ENCODE data around the gene IL19.
"Not testable (repeated sequence)": the region's sequence is repeated elsewhere in the genome, so short reads cannot be mapped to it uniquely, and the experiment has no call there.

IL19 gene

DNA sequence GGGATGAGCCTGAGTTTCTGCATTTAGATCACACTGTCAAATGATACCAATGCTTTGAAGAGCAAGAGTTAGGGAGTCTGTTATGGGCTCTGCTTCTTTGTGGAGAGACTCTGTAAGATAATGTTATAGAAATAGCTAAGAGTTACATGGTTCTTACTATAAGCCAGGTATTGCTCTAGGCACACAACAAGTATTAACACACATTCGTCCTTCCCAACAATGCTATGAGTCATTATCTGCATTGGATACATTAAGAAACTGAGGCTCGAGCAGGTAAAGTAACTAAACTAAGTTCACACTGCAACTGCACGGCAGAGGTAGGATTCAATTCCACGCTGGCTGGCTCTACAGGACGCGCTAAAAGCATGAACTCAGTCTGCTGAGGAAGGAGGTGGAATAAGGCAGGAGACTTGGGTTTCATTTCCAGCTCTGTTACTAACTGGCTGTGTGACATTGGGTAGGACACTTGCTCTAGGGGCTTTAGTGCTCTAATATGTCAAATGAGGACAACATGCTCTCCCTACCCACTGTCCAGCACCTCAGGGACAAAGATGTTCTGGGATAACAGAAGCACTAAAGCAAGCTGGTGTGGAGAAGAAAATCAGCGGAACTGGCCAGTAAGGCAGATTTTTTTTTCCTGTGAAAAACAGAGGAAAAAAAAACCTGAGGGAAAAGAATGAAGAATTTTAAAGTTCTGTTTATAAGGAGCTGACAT, 71.2 kb downstream of the IL19 start:
- H3K36me3 Mint-ChIP-seq = no peaks in the 10 kb centered on the region
- H3K4me3 Mint-ChIP-seq = no peak overlapping the region
- no peaks in the 10 kb centered on the region for H3K9me3 Mint-ChIP-seq
- H3K4me1 Mint-ChIP-seq = peaks cover 4% of the 10 kb centered on the region
- no peak overlapping the region for H3K27ac Mint-ChIP-seq
- no peaks in the 10 kb centered on the region for H3K27me3 Mint-ChIP-seq

DNA sequence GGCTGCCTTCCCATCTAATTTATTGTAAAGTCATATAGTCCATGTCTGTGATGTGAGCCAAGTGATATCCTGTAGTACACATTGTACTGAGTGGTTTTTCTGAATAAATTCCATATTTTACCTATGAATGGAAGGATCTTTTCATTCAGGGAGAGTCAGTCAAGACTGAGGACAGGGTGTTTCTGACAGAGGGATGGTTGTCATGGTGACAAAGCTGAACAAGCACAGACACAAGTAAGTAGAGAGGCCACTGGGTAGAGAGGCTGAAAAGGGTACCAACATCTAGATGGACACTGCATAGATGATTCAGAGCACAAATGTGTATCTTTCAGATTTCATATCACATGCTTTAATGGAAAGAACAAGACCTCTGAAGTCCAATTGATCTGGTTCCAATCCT, 72.3 kb downstream of the IL19 start:
- Mint-ChIP-seq H3K4me1 (peaks cover 4% of the 10 kb centered on the region), H3K4me3 (no peak overlapping the region), H3K36me3 (no peaks in the 10 kb centered on the region), H3K27me3 (no peaks in the 10 kb centered on the region), H3K9me3 (no peaks in the 10 kb centered on the region), H3K27ac (no peak overlapping the region)

DNA sequence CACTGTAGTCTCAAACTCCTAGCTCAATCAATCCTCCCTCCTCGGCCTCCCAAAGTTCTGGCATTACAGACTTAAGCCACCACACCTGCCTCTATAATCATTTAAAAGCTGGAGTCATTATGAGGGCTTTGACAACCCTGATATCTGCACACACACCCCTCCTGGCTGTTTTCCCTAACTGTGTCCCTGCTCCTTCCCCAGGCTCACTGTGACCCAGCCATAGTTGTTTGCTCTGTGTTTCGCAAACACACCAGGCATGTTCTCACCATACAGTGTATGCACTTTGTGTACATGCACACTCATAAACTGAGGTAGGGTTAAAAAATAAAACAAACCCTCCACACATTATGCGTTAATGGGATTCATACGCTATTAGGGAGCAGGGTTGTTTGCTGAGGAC, 73.1 kb downstream of the IL19 start:
- H3K4me3 Mint-ChIP-seq = no peak overlapping the region
- H3K27me3 Mint-ChIP-seq = no peaks in the 10 kb centered on the region
- no peak overlapping the region for H3K27ac Mint-ChIP-seq
- H3K4me1 Mint-ChIP-seq = peaks cover 4% of the 10 kb centered on the region
- H3K9me3 Mint-ChIP-seq = no peaks in the 10 kb centered on the region
- H3K36me3 Mint-ChIP-seq = no peaks in the 10 kb centered on the region

DNA sequence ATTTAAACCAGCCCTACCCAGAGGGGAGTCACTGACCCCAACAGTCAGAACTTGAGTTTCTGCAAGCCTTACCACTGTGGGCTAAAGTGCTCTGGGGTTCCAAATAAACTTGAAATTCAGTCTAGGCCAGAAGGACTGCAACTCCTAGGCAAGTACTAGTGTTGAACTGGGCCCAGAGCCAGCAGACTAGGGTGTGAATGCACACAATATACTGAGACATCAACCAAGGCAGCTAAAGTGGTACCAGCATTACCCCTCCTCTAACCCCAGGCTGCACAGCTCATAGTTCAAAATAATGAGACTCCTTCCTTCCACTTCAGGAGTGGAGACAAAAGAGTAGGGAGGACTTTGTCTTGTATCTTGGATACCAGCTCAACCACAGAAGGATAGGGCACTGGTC, 75.9 kb downstream of the IL19 start:
- Mint-ChIP-seq H3K4me1 (no peaks in the 10 kb centered on the region), H3K27ac (no peak overlapping the region), H3K36me3 (peaks cover 2% of the 10 kb centered on the region), H3K9me3 (no peaks in the 10 kb centered on the region), H3K4me3 (no peak overlapping the region), H3K27me3 (no peaks in the 10 kb centered on the region)

DNA sequence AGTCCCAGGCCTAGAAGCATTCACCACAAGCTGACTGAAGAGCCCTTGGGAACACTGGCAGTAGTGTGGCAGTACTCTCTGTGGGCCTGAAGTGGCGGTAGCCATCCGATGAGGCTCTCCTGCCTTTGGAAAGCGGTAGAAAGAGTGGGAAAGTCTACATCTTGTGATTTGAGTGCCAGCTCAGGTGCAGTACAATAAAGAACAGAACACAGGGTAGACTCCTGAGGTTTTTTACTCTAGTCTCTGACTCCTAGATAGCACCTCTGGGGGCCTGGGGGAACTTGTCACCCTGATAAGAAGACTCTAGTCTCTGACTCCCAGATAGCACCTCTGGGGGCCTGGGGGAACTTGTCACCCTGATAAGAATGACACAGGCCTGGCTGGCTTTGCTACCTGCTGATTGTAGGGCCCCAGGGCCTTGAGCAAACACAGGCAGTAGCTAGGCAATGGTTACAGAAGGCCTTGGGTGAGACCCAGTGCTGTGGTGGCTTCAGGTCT, 76.8 kb downstream of the IL19 start:
- Mint-ChIP-seq H3K27me3 (no peaks in the 10 kb centered on the region), H3K4me3 (no peak overlapping the region), H3K9me3 (no peaks in the 10 kb centered on the region), H3K4me1 (no peaks in the 10 kb centered on the region), H3K36me3 (peaks cover 2% of the 10 kb centered on the region), H3K27ac (no peak overlapping the region)

DNA sequence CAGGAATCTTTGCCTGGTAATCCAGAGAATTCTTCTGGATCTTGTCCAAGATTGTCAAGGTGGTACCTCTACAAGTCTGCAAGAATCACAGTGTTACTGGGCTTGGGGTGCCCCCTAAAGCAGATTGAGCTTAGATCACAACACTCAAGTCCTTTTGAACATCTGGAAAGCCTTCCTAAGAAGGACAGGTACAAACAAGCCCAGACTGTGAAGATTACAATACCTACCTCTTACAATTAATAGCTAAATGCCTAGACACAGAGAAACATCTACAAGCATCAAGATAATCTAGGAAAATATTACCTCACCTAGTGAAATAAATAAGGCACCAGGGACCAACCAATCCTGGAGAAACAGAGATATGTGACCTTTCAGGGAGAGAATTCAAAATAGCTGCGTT, 77.4 kb downstream of the IL19 start:
- no peaks in the 10 kb centered on the region for H3K4me1 Mint-ChIP-seq
- peaks cover 2% of the 10 kb centered on the region for H3K36me3 Mint-ChIP-seq
- no peaks in the 10 kb centered on the region for H3K9me3 Mint-ChIP-seq
- H3K4me3 Mint-ChIP-seq = no peak overlapping the region
- no peak overlapping the region for H3K27ac Mint-ChIP-seq
- no peaks in the 10 kb centered on the region for H3K27me3 Mint-ChIP-seq

DNA sequence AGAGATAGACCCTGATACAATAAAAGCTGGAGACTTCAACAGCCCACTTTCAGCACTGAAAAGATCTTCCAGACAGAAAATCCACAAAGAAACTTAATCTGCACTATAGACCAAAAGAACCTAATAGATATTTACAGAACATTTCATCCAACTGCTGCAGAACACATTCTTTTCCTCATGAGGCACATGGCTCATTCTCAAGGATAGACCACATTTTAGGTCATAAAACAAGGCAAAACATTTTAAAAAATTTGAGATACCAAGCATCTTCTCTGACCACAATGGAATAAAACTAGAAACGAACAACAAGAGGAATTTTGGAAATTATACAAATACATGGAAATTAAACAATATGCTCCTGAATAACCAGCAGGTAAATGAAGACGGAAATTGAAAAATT, 79.8 kb downstream of the IL19 start:
- H3K36me3 Mint-ChIP-seq = peaks cover 2% of the 10 kb centered on the region
- no peak overlapping the region for H3K27ac Mint-ChIP-seq
- H3K9me3 Mint-ChIP-seq = no peaks in the 10 kb centered on the region
- H3K4me3 Mint-ChIP-seq = no peak overlapping the region
- no peaks in the 10 kb centered on the region for H3K27me3 Mint-ChIP-seq
- H3K4me1 Mint-ChIP-seq = no peaks in the 10 kb centered on the region

DNA sequence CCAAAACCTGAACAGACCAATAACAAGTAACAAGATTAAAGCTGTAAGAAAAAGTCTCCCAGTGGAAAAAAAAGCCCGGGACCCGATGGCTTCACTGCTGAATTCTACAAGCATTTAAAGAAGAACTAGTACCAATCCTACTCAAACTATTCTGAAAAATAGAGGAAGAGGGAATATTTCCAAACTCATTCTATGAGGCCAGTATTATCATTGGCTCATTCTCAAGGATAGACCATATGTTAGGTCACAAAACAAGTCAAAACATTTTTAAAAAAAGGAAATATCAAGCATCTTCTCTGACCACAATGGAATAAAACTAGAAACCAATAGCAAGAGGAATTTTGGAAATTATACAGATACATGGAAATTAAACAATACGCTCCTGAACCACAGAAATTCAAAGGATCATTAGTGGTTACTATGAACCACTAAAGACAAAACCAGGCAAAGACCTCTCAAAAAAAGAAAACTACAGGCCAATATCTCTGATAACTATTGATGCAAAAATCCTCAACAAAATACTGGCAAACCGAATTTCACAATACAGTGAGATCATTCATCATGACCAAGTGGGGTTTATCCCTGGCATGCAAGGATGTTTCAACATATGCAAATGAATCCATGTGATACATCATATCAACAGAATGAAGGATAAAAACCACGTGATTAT, 80.9 kb downstream of the IL19 start:
- Mint-ChIP-seq H3K27ac (no peak overlapping the region), H3K36me3 (peaks cover 2% of the 10 kb centered on the region), H3K4me3 (no peak overlapping the region)

DNA sequence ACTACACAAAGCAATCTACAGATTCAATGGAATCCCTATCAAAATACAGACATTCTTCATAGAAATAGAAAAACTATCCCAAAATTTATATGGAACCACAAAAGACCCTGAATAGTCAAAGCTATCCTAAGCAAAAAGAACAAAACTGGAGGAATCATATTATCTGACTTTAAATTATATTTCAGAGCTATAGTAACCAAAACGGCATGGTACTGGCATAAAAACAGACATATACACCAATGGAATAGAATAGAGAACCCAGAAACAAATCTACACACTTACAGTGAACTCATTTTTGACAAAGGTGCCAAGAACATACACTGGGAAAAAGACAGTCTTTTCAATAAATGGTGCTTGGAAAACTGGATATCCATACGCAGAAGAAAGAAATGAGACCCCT, 82.1 kb downstream of the IL19 start:
- not testable (repeated sequence) for H3K36me3 Mint-ChIP-seq, H3K27me3 Mint-ChIP-seq, H3K9me3 Mint-ChIP-seq, H3K4me3 Mint-ChIP-seq, H3K27ac Mint-ChIP-seq
- peaks cover 10% of the 10 kb centered on the region for H3K4me1 Mint-ChIP-seq

More for the DNA sequence above, 80.9 kb downstream of the IL19 start:
- H3K9me3 Mint-ChIP-seq = no peaks in the 10 kb centered on the region
- peaks cover 5% of the 10 kb centered on the region for H3K4me1 Mint-ChIP-seq
- H3K27me3 Mint-ChIP-seq = no peaks in the 10 kb centered on the region

DNA sequence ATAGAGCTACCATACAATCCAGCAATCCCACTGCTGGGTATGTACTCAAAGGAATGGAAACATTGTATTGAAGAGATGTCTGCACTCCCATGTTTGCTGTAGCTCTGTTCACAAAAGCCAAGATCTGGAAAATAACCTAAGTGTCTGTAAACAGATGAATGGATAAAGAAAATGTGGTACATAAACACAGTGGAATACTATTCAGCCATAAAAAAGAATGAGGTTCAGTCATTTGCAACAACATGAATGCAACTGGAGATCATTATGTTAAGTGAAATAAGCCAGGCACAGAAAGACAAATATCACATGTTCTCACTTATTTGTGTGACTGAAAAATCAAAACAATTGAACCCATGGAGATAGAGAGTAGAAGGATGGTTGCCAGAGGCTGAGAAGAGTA, 83.1 kb downstream of the IL19 start:
- H3K27me3 Mint-ChIP-seq, H3K9me3 Mint-ChIP-seq, H3K27ac Mint-ChIP-seq, H3K36me3 Mint-ChIP-seq, H3K4me3 Mint-ChIP-seq: not testable (repeated sequence)
- H3K4me1 Mint-ChIP-seq = peaks cover 14% of the 10 kb centered on the region

DNA sequence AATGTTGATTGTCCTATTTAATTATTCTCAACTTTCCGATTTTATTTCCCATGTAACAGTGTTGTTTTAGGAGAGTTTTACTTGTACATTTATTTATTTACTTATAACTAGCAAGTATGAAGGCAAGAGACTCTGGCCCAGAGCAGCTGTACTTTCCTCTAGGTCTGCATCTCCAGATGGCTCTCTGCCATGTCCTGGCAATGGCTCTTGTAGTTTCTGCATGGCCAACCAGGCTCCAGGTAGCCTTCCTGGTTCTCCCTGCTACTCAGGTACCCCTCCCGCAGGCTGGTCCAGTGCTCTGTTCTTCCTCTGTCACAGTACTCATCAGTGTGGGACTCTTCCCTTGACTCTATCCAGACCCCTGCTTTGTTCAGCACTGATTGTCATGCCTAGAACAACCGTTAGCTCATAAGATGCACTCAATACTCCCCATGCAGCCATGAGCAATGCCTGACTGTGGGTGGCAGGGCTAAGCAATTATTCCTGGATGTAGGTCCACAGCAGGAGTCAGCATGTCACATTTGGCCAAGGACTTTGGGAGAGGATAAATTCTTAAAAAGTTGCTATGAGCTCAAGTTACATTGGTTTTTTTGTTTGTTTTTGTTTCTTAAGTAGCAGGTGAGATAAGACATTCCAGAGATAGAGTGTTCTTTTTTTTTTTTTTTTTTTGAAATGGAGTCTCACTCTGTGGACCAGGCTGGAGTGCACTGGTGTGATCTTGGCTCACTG, 84.0 kb downstream of the IL19 start:
- no peak overlapping the region for H3K4me3 Mint-ChIP-seq
- H3K27ac Mint-ChIP-seq = no peak overlapping the region
- H3K9me3 Mint-ChIP-seq = no peaks in the 10 kb centered on the region
- no peaks in the 10 kb centered on the region for H3K36me3 Mint-ChIP-seq
- no peaks in the 10 kb centered on the region for H3K27me3 Mint-ChIP-seq
- peaks cover 23% of the 10 kb centered on the region for H3K4me1 Mint-ChIP-seq

DNA sequence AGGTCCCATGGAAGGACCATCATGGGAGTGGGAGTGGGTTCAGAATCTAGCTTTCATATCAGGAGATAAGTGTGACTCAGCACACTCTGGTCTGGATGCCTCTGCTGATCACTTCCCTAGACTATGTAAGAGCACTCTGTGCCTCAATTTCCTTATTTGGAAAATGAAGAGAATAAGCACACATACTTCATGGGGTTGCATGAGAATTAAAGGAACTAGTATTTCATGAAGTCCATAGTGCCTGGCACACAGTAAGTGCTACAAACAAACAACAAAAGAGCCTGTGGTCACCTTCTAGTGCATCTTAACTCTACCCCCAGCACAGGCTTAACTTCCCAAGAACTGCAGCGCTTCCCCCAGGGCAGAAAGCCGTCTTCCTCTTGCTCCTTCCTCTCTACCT, 85.3 kb downstream of the IL19 start:
- Mint-ChIP-seq H3K4me1 (peaks cover 29% of the 10 kb centered on the region), H3K27me3 (no peaks in the 10 kb centered on the region), H3K36me3 (no peaks in the 10 kb centered on the region), H3K27ac (no peak overlapping the region), H3K9me3 (no peaks in the 10 kb centered on the region), H3K4me3 (no peak overlapping the region)

DNA sequence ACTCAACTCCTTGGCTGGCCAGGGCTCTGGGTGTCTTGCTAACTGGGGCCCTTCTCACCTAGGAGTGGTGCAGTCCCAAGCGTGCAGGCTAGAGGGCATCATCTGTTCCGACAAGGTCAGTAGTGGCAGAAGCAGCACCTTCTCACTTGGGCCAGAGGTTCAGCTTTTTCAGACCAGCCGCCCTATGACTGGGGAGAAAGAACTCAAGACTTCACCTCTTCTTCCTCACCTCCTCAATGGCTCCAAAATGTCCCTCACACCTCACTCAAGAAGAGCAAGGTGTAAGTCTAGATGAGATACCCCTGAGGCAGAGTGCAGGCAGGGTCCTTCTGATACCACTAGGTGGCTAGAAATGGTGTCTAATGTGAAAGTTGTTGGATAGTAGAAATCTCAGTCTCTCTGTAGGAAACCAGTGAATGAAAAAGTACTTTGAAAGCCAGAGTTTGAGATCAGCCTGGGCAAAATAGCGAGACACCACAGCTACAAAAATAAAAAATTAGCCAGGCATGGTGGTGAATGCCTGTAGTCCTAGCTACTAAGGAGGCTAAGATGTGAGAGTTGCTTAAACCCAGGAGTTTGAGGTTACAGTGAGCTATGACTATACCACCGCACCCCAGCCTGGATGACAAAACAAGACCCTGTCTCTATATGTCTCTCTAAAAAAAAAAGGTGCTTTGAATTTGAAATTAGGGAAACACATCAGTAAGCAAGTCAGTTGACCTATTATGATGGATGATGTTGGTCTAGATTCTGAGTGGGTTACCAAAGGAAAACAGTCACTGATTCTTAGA, 86.3 kb downstream of the IL19 start:
- Mint-ChIP-seq H3K9me3 (no peaks in the 10 kb centered on the region), H3K4me3 (no peak overlapping the region), H3K4me1 (peaks cover 29% of the 10 kb centered on the region), H3K27me3 (no peaks in the 10 kb centered on the region), H3K36me3 (no peaks in the 10 kb centered on the region), H3K27ac (no peak overlapping the region)

DNA sequence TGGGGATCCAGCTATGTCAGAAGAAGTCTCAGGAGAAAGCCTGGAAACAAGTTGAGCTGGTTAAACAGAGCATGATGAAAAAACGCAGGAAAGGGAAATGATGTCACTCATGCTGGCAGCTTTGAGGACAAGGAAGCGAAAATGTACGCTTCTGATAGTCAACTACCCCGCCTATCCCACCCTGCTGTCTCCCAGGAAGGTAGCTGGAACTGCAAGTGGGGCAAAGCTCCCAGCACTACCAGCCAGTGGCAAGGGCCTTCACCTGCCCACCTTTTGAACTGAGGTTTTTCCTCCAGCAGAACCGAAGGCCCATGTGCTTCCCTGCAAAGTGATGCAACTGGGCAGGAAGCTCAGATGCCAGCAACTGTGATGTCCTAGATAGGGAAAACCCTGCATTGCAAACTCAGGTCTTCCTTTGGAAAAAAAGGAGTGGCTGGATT, 88.5 kb downstream of the IL19 start:
- Mint-ChIP-seq H3K4me3 (no peak overlapping the region), H3K4me1 (peaks cover 32% of the 10 kb centered on the region)

DNA sequence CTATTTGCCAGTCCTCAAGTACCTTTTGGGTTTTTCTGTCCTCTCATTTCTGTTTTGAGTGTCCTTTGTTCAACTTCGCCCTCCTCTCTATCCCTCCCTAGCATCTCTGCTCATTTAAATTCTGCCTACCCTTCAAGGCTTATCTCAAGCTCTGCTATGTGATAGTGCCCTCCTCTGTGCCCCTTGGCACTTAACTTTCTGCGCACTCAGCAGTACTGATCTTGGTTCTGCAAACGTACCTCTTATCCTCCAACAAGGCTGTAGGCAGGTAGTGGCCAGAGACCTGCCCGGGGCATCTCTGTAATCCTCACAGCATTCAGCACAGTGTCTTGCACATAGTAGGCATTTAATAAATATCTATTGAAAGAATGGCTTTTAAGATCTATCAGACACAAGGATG, 89.6 kb downstream of the IL19 start:
- no peaks in the 10 kb centered on the region for H3K27me3 Mint-ChIP-seq
- no peaks in the 10 kb centered on the region for H3K36me3 Mint-ChIP-seq
- no peaks in the 10 kb centered on the region for H3K9me3 Mint-ChIP-seq
- peak overlapping the region; percentile 62 for H3K27ac Mint-ChIP-seq
- peaks cover 37% of the 10 kb centered on the region for H3K4me1 Mint-ChIP-seq
- no peak overlapping the region for H3K4me3 Mint-ChIP-seq

More for the DNA sequence above, 88.5 kb downstream of the IL19 start:
- no peaks in the 10 kb centered on the region for H3K27me3 Mint-ChIP-seq
- no peaks in the 10 kb centered on the region for H3K36me3 Mint-ChIP-seq
- H3K9me3 Mint-ChIP-seq = no peaks in the 10 kb centered on the region
- peak overlapping the region; percentile 52 for H3K27ac Mint-ChIP-seq
